Eye (tissue), 1 donor: ENCODE data around the gene TMC1.
A peak's percentile ranks its signal among the peaks of the same experiment; 100 is the strongest.
"Not testable (repeated sequence)": the region's sequence is repeated elsewhere in the genome, so short reads cannot be mapped to it uniquely, and the experiment has no call there.

Experiments
- DNase-seq: peaks from one replicate; pipeline ENCODE4 v3.0.0-alpha.2; 2015

The TMC1 gene

GRCh38 chr9:72775570-72775969 is 254.2 kb downstream of the TMC1 start:
- DNase-seq: no peak

- no peak for DNase-seq
Observed at GRCh38 chr9:72779614-72780013, 258.2 kb downstream of the TMC1 start.

GRCh38 chr9:72786948-72787347 is 265.5 kb downstream of the TMC1 start:
- DNase-seq: no peak

GRCh38 chr9:72788966-72789735 is 267.7 kb downstream of the TMC1 start:
- no peak for DNase-seq

GRCh38 chr9:72789885-72790284 is 268.5 kb downstream of the TMC1 start:
- no peak for DNase-seq

GRCh38 chr9:72790989-72791388 is 269.6 kb downstream of the TMC1 start:
- peak; percentile 11 for DNase-seq

GRCh38 chr9:72791436-72791835 is 270.0 kb downstream of the TMC1 start:
- DNase-seq: peak; percentile 14

GRCh38 chr9:72794946-72795345 is 273.5 kb downstream of the TMC1 start:
- DNase-seq: no peak

- no peak for DNase-seq
Observed at GRCh38 chr9:72800328-72800994, 279.1 kb downstream of the TMC1 start.

GRCh38 chr9:72805238-72805637 is 283.8 kb downstream of the TMC1 start:
- no peak for DNase-seq

- DNase-seq: not testable (repeated sequence)
Observed at GRCh38 chr9:72806313-72806809, 285.0 kb downstream of the TMC1 start.

- DNase-seq: no peak
Observed at GRCh38 chr9:72807765-72808445, 286.5 kb downstream of the TMC1 start.

GRCh38 chr9:72808446-72808768 is 287.0 kb downstream of the TMC1 start:
- no peak for DNase-seq

- DNase-seq: no peak
Observed at GRCh38 chr9:72809586-72809985, 288.2 kb downstream of the TMC1 start.

GRCh38 chr9:72812559-72813111 is 291.2 kb downstream of the TMC1 start:
- DNase-seq: peak; percentile 46

GRCh38 chr9:72813544-72813943 is 292.1 kb downstream of the TMC1 start:
- DNase-seq: no peak

GRCh38 chr9:72814083-72814597 is 292.7 kb downstream of the TMC1 start:
- no peak for DNase-seq

GRCh38 chr9:72816666-72817065 is 295.3 kb downstream of the TMC1 start:
- DNase-seq: no peak

GRCh38 chr9:72817413-72817812 is 296.0 kb downstream of the TMC1 start:
- DNase-seq: no peak

GRCh38 chr9:72818385-72818784 is 297.0 kb downstream of the TMC1 start:
- DNase-seq: peak; percentile 75

GRCh38 chr9:72823971-72824370 is 302.6 kb downstream of the TMC1 start:
- DNase-seq: no peak

GRCh38 chr9:72826996-72827949 is 305.9 kb downstream of the TMC1 start:
- DNase-seq: peak; percentile 78
